Natural killer cell (primary cell): ENCODE measurements around the gene TNFAIP3. TPM values are rescaled to one million over a fixed set of nuclear protein-coding genes. Genes with fewer than 3 reads are reported as not detected.

Source experiments
- ATAC-seq, 3 donors: fragments of 150-1000 bp in 2 of 3; fragments of 200-7000 bp in 1 of 3; cut with Tn5 transposase; 1 replicate in 1 of 3; 2 replicates in 2 of 3; pipeline ENCODE4 v1.10.0; 2021; ENCODE audit warnings: mild to moderate bottlenecking in 2 of 3, moderate library complexity in 2 of 3
- DNase-seq, 2 donors: peaks; one replicate each; pipeline versions ENCODE4 v3.0.0 to v3.0.0-alpha.2; 2013 to 2021; ENCODE audit warnings: mixed read lengths in 1 of 2
- H3K27ac ChIP-seq: one replicate; pipeline ENCODE4 v1.5.1; 2013; ENCODE audit warnings: mild to moderate bottlenecking, low read length
- H3K27me3 ChIP-seq: one replicate; pipeline ENCODE4 v1.6.1; 2013; ENCODE audit warnings: low read length; ENCODE audit not compliant: control insufficient read depth, insufficient read depth
- H3K36me3 ChIP-seq: one replicate; pipeline ENCODE4 v1.6.1; 2013; ENCODE audit warnings: low read length; ENCODE audit not compliant: control insufficient read depth, insufficient read depth
- H3K4me1 ChIP-seq: one replicate; pipeline ENCODE4 v1.6.1; 2013; ENCODE audit warnings: low read length; ENCODE audit not compliant: control insufficient read depth, insufficient read depth
- H3K4me3 ChIP-seq: one replicate; pipeline ENCODE4 v1.5.1; 2013; ENCODE audit warnings: low read length
- H3K9me3 ChIP-seq: one replicate; pipeline ENCODE4 v1.6.1; 2013; ENCODE audit warnings: low read length; ENCODE audit not compliant: control insufficient read depth, insufficient read depth
- H3K27ac Mint-ChIP-seq, 2 donors: one replicate each; pipeline ENCODE4 v1.8.0; 2022; ENCODE audit warnings: mild to moderate bottlenecking in 2 of 2, mixed read lengths in 2 of 2, moderate library complexity in 1 of 2
- H3K27me3 Mint-ChIP-seq, 2 donors: one replicate each; pipeline ENCODE4 v1.8.0; 2022; ENCODE audit warnings: low read depth in 2 of 2, mixed read lengths in 2 of 2
- H3K36me3 Mint-ChIP-seq: one replicate; pipeline ENCODE4 v1.8.0; 2022; ENCODE audit warnings: mixed read lengths
- H3K4me1 Mint-ChIP-seq, 2 donors: one replicate each; pipeline ENCODE4 v1.8.0; 2022; ENCODE audit warnings: mixed read lengths in 2 of 2
- H3K4me3 Mint-ChIP-seq: one replicate; pipeline ENCODE4 v1.8.0; 2022; ENCODE audit warnings: mild to moderate bottlenecking, moderate library complexity, mixed read lengths
- H3K9me3 Mint-ChIP-seq, 2 donors: one replicate each; pipeline ENCODE4 v1.8.0; 2022; ENCODE audit warnings: mixed read lengths in 2 of 2
- WGBS: methylation state at CpG from one replicate; pipeline ENCODE4 v1.1.7; 2013; ENCODE audit warnings: missing lambda C conversion rate; ENCODE audit not compliant: insufficient coverage; 5-methylcytosine and 5-hydroxymethylcytosine counted together
- intact Hi-C: fragments of 100-400 bp; cut with micrococcal nuclease; formaldehyde crosslinking; loops from one replicate; pipeline ENCODE4 v1.14.2; 2022
- total RNA-seq, 4 donors: library from RNA; stranded (reverse); fragments of 120-200 nt in 1 of 4; gene quantifications; one replicate each; pipeline versions ENCODE4 v1.2.3 to v1.2.4, GENCODE V29; 2013 to 2022
- TF ChIP-seq, protein P1 (sequence below): fragments of 200-600 bp; IDR thresholded peaks from one replicate; pipeline ENCODE4 v1.8.0; 2022; ENCODE audit warnings: antibody characterized with exemption

TNFAIP3 gene
- total RNA-seq: 1,000 to 10,000 TPM; 1,163 to 1,298 (median 1,241) TPM
- 180 TPM for total RNA-seq (2013)

DNA sequence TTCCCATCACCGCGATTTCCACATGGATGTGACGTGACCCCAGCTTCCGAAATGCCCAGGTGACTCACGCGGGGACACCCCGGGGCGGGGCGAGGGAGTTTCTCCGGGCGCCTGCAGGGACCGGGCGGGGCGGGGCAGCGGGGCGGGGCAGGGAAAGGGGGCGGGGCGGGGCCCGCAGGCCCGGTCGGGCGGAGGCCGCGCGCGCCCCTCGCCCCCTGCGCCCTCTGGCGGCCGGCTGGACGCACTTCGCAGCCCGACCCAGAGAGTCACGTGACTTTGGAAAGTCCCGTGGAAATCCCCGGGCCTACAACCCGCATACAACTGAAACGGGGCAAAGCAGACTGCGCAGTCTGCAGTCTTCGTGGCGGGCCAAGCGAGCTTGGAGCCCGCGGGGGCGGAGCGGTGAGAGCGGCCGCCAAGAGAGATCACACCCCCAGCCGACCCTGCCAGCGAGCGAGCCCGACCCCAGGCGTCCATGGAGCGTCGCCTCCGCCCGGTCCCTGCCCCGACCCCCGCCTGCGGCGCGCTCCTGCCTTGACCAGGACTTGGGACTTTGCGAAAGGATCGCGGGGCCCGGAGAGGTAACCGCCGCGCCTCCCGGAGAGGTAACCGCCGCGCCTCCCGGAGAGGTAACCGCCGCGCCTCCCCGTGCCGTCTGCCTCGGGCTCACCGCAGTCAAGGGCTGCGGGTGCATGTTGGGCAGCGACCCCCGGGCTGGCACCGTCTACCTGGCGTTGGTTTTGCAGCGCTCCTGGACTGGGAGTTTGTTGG is at the start of gene TNFAIP3:
Gene TNFAIP3, plus strand, starts transcription at position 346 of the 771 bp plus-strand sequence. CDS start 3,969 bp downstream, outside the sequence.
- DNase-seq: peak; percentile 94 to 98
- WGBS: under 1% methylated on average over 87 of the region's 87 CpGs
- H3K36me3 ChIP-seq: peaks cover 9% of the 10 kb centered on the region
- intact Hi-C loops: loop anchor here (1.0 to 5.0 kb wide), 5 partner anchors 43 to 240 kb away; partner anchors contain the start of gene PERP
- H3K4me1 ChIP-seq: peaks cover 41% of the 10 kb centered on the region
- Mint-ChIP-seq H3K4me3 (peak within 1 kb of the TSS; percentile 98), H3K4me1 (peaks cover 53 to 61% of the 10 kb centered on the region in 2 donors), H3K27ac (peak within 1 kb of the TSS; percentile 96 to 98), H3K27me3 (no peaks in the 10 kb centered on the region), H3K36me3 (peaks cover 15% of the 10 kb centered on the region), H3K9me3 (no peaks in the 10 kb centered on the region)
- H3K4me3 ChIP-seq: peak within 1 kb of the TSS; percentile 99
- no peaks in the 10 kb centered on the region for H3K27me3 ChIP-seq
- H3K9me3 ChIP-seq: no peaks in the 10 kb centered on the region
- H3K27ac ChIP-seq: peak within 1 kb of the TSS; percentile 97
- TF ChIP-seq, protein P1, sequence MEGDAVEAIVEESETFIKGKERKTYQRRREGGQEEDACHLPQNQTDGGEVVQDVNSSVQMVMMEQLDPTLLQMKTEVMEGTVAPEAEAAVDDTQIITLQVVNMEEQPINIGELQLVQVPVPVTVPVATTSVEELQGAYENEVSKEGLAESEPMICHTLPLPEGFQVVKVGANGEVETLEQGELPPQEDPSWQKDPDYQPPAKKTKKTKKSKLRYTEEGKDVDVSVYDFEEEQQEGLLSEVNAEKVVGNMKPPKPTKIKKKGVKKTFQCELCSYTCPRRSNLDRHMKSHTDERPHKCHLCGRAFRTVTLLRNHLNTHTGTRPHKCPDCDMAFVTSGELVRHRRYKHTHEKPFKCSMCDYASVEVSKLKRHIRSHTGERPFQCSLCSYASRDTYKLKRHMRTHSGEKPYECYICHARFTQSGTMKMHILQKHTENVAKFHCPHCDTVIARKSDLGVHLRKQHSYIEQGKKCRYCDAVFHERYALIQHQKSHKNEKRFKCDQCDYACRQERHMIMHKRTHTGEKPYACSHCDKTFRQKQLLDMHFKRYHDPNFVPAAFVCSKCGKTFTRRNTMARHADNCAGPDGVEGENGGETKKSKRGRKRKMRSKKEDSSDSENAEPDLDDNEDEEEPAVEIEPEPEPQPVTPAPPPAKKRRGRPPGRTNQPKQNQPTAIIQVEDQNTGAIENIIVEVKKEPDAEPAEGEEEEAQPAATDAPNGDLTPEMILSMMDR: peak; percentile 78
- peak; percentile 76 to 93 (median 80) for ATAC-seq

DNA sequence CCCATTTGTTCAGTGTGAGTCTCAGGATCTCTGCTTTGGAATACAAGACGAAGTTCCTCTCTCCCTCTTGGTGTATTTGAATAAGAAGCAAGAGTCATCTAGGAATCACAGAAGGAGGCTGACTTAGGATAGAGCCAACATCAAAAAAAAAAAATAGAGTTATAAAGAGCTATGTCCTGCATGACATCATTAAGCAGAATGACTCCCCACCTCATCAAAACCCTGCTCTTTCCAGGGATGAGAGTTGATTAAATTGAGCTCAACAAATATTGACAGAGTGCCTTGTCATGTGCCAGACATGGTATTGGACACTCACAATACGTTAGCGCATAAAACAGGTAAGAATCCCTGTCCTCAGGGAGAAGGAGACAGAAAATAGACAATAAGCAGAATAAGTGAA is 48.6 kb upstream of the TNFAIP3 start:
- H3K4me3 ChIP-seq: no peak overlapping the region
- H3K9me3 ChIP-seq: no peaks in the 10 kb centered on the region
- DNase-seq: no peak
- Mint-ChIP-seq H3K36me3 (no peaks in the 10 kb centered on the region), H3K9me3 (no peaks in the 10 kb centered on the region), H3K4me3 (no peak overlapping the region), H3K4me1 (peaks cover 64 to 66% of the 10 kb centered on the region in 2 donors), H3K27me3 (no peaks in the 10 kb centered on the region), H3K27ac (peak overlapping the region; percentile 92 to 99)
- intact Hi-C loops: no loop called here
- H3K4me1 ChIP-seq: peaks cover 37% of the 10 kb centered on the region
- no peaks in the 10 kb centered on the region for H3K27me3 ChIP-seq
- WGBS: 97% methylated on average over 3 of the region's 3 CpGs
- no peak for ATAC-seq
- TF ChIP-seq, protein P1: no peak
- H3K27ac ChIP-seq: no peak overlapping the region
- no peaks in the 10 kb centered on the region for H3K36me3 ChIP-seq

DNA sequence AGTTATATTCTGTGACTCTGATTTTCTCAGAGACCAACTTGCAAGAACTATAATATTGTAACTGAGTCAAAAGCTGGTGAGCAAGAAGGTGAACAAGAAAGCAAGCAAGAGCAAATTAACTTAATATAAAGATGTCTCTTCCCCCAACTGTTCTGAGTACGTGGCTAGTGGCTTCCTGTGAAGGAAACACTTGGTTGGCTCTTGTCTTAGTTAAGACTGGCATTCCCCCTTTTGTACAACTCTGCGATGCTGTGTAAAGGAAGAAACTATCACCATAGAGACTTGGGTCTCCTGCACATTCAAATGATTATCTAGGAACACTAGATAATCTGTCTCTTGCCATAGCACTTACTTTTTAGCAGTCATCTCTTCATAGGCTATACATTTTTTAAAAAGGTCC is 47.3 kb upstream of the TNFAIP3 start:
- Histone ChIP-seq H3K9me3 (no peaks in the 10 kb centered on the region), H3K4me3 (no peak overlapping the region), H3K4me1 (peaks cover 48% of the 10 kb centered on the region), H3K27ac (peak overlapping the region; percentile 76), H3K27me3 (no peaks in the 10 kb centered on the region), H3K36me3 (no peaks in the 10 kb centered on the region)
- 0% methylated on average over 2 of the region's 2 CpGs for WGBS
- H3K27me3 Mint-ChIP-seq: no peaks in the 10 kb centered on the region
- TF ChIP-seq, protein P1: no peak
- H3K4me1 Mint-ChIP-seq: peaks cover 77 to 79% of the 10 kb centered on the region in 2 donors
- H3K9me3 Mint-ChIP-seq: no peaks in the 10 kb centered on the region
- peak overlapping the region; percentile 92 to 99 for H3K27ac Mint-ChIP-seq
- peak; percentile 70 to 82 (median 74) for ATAC-seq
- H3K4me3 Mint-ChIP-seq: peak overlapping the region; percentile 82
- no peaks in the 10 kb centered on the region for H3K36me3 Mint-ChIP-seq
- DNase-seq: peak in 1 of 2 donors; percentile 89
- intact Hi-C loops: loop anchor here (1.0 to 5.0 kb wide), 2 partner anchors 8 to 108 kb away; no protein-coding TSS in a partner anchor
